GM20000 (cell line): ENCODE data around the gene PARS2.
A peak's percentile ranks its signal among the peaks of the same experiment; 100 is the strongest.

Experiments
- DNase-seq: peaks from one replicate; pipeline ENCODE4 v3.0.0; 2012; ENCODE audit warnings: low spot score
- CTCF ChIP-seq: IDR thresholded peaks from 2 replicates; pipeline ENCODE4 v1.5.1; 2012; ENCODE audit warnings: mild to moderate bottlenecking, control low read depth; ENCODE audit errors: extremely low read depth, missing control alignments

Gene PARS2

GRCh38 chr1:54764133-54764921 is at the start of gene PARS2:
TSS of gene PARS2 (minus strand) at chr1:54764523. CDS start at chr1:54759161, 5,362 bp downstream.
- no peak for TF ChIP-seq CTCF
- peak; percentile 97 for DNase-seq

DNA sequence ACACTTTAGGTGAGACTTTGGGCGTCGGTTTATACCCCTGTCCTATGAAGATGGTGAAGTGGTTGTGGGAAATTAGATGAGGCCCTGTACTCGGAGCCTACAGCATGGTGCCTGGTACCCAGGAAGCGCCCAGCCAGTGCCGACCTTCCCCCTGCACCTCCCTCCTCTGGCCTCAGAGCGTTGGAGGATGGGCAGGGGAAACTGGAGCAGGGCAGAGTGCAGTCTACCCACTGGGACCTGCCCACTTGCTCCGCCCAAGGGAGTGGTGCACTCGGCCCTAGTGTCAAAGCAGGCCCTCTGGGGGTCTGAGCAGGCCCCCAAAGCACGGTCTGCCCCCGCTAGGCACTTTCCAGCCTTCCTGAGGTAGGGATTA is 49.8 kb upstream of the PARS2 start:
- no peak for TF ChIP-seq CTCF
- no peak for DNase-seq

- TF ChIP-seq CTCF = no peak
- DNase-seq = no peak
Observed at GRCh38 chr1:54813485-54814125, 49.3 kb upstream of the PARS2 start.

- no peak for DNase-seq
- no peak for TF ChIP-seq CTCF
Observed at GRCh38 chr1:54812801-54813484, 48.6 kb upstream of the PARS2 start.

DNA sequence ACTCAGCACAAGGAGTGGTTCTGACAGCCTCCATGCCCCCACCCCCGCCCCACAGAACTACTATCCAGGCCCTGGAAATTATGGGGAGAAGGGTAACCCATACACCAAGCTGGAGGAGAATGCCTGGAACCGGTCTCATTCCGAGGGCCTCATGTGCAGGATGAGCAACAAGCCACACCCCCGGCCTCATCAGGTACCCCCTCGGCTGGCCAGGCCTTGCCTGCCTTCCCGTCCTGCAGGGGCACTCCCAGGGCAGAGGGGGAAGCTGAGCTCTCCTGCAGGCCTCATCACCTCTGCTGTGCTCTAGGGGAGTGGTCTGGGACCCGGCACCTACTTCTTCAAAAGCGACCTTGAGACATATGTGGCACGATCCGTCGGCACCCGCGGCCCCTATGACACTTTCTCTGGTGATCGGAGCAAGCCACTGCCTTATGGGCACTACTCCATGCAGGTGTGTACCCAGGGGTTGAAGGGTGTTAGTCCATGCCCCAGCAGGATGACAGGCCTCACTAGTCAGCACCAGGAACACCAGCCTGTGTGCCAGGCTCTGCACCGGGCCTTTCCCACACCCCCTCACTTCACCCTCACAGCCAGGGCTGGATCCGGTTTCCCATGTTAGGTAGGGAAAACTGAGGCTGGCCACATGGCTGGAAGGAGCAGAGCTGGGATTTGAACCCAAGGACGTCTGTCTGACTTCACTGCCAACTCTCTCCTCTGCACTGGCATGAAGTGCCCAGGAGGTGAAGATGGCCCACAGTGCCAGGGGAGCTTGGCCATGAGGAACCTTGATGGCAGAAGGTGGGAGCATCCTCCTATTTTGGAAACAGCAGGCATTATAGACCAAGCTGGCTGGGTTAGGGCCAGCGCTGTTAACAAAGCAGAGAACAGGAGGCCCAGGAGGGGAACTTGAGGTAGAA is 47.7 kb upstream of the PARS2 start:
- DNase-seq = no peak
- TF ChIP-seq CTCF = no peak

- TF ChIP-seq CTCF = no peak
- no peak for DNase-seq
Observed at GRCh38 chr1:54811066-54811465, 46.7 kb upstream of the PARS2 start.
